GM19455 (cell line): ENCODE results near the gene CD200.
A peak's percentile ranks its signal among the peaks of the same experiment; 100 is the strongest.

ENCODE experiments used
- ATAC-seq: cut with Tn5 transposase; IDR thresholded peaks from one replicate; pipeline ENCODE4 v1.9.1; 2021; ENCODE audit not compliant: unreplicated experiment

The CD200 gene

DNA sequence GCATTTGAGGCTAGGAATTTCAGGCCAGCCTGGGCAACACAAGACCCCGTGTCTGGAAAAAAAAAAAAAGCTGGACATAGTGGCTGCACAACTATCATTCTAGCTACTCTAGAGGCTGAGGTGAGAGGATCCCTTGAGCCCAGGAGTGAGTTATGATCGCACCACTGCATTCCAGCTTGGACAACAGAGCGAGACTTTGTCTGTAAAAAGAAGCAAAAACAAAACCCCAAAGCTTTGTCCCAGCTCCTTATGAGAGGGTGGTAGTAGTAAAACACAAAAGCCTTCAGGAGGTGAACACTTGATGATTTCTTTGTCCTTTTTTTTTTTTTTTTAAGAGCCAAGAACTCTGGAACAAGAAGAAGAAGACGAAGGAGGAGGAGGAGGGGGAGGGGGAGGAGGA lies 1.1 kb upstream of the CD200 start:
- ATAC-seq, result no peak

DNA sequence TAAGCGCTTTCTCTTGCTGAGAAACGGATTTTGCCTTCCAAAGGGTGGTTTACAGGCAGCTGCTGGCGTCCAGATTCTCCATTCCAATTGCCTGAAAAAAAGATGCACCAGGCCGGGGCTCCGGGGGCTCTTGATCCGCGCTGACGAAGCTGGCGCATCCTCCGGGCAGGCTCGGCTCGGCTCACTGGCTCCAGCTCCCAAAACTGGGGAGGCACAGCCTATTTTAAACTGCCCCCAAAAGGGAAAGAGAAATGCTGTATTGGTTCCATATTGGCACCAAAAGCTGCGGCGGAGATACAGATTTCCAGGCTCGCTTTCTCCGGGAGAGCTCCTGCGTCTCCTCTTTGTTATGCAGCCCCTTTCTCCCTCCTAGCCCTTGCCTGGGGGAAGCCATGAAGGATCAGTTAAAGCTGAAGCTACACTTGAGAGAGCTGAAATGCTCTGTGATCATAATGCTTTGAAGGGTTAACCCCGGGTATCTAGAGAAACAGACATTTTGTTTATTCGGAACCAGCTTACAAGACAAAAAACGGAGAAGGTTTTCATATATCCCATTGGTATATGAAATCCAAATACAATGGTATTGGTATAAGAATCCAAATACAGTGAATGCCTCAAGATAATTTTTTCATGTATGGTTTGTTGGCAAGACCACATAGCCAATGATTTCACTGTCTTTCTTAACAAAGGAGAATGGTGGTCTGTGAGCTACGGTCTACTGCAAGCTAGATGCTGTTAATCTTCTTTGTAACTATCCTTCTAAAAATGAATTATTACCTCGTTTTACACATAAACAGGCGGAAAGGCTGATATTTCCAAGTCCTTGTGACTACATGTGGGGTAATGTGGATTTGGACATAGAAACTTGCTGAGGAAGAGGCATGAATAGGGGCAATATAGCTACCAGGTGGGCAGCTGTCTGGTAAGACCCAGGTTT lies 693 bp downstream of the CD200 start:
- peak; percentile 41 for ATAC-seq

DNA sequence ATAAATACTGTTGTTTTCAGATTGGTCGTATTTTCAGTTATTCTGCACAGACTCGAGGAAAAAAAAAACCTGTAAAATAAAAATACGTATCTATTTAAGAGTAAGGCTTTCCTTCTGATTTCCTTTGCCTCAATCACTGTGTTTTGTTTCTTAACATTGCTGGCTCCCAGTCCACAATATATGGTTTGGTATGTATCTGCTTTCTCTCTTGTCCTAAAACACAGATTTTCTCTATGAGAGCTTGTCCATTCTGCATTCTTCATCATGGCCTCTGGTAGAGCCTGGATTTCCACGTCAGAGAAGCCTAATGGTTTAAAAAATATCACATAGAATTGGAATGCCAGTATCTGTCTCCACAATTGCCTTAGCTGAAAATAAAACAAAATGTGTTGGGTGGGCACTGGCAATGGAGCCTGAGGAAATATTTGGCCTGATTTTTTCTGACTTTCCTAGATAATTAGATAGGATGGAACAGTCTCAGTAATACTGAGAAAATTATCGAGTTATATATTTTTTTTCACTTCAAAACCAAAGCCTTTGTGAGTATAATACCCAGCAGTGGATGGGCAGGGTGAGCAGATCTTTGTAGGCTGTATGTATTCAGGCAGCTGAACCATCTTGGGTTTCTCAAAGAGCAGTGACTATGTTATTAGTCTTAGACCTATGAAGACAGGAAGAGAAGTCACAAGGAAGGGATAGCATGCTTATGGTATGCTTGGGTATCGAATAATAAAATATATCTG lies 1.9 kb downstream of the CD200 start:
- ATAC-seq, result no peak

DNA sequence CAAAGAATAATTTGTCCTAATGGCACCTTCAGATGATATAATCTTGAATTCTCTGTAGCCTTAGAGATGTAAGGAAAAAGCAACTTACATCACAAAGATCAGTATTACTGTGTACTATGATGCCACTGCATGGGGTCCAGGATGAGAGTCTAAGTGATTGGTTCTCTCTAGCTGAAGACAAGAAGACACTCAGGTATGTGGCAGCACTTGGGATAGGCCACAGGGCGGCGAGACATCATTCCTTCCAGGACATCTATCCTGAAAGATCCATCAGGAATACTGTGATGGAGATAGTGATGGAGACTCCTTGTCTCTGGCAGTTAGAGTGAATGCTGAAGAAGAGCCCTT lies 2.5 kb downstream of the CD200 start:
- no peak for ATAC-seq

DNA sequence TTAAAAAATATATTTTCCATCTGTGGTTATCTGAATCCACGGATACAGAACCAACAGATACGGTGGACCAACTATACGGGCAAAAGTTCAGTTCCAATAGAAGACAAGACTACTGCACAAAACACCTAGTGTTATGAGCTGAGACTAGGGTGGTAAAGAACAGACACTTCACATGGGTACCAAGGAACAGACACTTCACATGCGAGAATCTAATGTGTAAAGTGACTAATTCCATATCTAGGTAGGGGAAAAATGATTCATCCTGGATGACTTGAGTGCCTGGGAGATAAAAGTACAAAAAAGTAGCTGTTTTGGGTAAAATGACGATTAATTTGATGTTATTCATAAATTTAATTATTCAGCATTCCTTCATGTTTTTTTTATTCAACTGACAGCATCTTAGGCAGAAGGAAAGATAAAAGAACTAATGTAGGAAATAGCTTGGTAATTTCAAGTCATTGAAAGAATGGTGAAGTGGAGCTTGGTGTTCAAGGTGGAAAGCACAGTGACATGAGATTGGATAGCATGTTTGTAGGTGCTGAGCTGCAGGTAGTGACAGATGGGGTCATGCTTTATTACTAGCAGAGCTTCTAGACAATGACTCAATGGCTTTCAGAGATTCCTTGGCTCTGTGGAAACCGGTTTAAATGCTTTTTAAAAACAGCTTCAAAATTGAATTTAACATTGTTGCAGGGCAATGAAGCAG lies 5.2 kb downstream of the CD200 start:
- no peak for ATAC-seq

DNA sequence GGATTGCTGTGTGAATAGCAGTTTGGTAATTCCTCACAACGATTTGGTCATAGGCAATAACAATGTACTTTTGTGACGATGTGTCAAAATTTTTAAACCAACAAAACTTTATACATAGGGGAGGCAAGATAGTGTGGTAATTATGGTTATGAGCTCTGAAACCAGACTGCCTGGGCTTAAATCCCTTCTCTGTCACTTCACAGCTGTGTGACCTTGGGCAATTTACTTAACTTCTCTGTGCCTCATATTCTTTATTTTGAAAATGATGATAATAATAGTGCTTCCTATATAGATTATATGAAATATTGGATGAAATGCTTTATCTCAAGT lies 5.7 kb downstream of the CD200 start:
- no peak for ATAC-seq

DNA sequence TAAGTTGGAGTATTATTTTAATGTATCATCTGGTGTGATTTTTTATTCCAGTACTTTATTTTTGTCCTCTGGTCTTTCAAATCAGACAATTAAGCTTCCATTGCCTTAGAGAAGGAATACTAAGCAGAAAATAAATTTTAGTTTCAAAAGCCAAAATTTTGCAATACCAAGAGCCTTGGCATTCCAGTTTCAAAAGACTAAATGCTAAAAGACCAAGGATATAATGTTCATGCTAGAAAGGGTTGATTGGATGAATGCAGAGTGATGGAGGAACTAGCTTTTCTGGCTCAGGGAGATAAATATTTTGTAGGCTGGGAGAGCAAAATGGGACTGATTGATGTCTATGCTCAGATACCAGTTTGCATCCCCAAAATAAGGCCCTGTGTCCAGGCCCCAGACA lies 6.2 kb downstream of the CD200 start:
- no peak for ATAC-seq

DNA sequence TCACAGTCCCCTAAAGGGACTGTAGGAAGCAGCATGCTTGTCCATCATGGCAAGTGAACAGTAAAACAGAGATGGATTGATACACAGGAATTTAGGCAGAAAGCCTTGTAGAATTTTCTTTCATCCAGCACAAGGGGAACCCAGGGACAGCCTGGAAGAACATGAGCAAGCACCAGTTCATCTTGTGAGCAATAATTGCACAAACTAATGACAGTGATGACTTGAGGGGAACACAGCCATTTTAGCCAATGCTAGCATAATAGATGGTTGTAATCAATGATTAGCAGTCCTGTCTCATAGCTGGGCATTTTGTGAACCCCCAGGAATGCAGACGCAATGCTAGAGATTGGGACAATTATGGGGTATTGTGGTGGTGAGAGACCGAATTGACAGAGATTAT lies 6.7 kb downstream of the CD200 start:
- no peak for ATAC-seq

DNA sequence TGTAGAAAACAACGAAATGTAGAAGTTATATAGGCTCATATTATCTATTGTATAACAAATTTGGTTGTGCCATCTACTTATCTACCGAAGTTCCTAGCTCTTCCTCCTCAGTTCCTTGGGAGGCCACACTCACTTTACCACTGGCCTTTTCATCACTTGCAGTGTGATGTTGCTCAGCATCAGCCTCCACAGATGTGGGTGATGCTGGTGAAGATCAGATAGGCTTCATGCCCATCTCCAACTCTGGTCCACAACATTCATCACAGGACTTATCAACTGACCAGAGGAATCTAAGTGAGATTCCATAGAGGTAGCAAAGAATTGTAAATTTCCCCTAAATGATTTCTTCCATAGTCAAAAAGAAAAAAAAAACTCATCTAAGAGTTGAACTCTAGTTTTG lies 8.4 kb downstream of the CD200 start:
- ATAC-seq, result no peak

DNA sequence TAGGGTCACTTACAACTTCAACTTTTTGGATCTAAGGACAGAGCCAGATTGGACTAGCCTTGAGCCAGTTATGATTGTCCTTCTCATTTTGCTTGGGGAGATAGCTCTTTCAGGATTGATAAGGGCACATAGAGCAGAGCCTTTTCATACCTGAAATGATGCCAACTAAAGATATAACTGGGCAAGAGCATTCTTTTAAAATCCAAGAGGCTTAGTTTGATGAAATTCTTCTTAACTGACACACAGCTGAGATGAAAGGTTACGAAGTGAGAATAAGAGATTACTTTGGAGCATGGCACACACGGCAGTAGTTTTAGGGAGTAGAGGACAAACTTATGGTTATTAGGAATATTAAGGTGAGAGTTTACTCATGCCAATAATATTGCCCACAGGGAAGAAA lies 12.7 kb downstream of the CD200 start:
- ATAC-seq, result no peak

DNA sequence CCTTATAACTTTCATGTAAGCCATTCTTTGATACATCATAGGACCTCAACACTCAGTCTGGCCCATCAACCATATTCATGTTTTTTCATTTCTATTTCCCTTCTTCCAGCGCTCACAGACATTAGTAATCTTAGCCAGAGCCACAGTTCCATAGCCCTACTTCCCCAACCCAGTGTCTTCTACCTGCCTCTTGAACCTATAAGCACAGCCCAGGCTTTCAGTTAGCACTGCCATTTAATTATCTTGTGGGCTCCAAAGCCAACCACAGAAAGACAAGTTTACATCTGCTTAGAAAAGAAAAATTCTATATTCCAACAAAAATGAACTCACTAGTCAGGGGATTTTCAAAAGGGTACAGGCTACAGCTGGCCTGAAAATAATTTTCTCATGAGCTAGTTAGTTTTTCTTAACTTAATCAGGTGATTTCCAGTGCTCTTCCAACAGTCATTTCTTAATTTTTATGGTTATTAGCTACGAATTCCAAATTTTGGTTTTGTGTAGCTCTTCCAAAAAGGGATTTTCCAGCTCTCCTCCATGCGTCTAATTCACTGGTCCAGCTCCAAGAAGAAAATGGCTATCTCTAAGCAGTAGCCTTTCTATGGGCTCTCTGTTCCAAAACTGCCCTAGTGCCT lies 13.7 kb downstream of the CD200 start:
- no peak for ATAC-seq

DNA sequence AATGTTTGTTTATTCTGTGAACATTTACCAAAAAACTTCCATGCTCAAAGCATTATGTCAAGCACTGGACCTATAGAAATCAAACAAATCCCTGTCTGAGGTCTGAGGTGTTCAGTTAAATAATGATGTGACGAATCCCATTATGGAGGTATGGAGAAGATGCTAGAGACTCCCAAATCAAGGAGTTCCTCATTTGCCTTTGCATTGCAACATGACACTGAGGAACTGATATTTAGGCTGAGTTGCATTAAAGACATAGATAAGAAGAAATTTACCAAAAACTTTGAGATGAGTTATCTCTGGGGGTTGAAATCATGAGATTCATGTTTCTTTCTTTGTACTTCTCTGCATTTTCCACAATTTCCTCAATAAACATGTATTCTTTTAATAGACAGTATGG lies 16.0 kb downstream of the CD200 start:
- ATAC-seq, result no peak

DNA sequence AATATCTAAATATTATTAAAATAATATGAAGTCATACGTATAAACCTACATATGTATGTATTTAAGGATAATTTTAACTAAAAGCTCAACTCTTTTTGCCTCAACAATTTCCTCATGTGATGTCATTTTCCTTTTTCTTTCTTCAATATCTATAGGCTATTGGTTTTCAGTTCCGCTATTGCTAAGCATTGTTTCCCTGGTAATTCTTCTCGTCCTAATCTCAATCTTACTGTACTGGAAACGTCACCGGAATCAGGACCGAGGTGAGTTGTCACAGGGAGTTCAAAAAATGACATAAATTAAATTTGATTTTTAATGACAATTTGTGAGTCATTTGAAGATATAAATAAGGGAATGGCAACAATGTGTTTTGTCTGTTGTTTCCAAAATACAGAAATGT lies 16.6 kb downstream of the CD200 start:
- no peak for ATAC-seq

DNA sequence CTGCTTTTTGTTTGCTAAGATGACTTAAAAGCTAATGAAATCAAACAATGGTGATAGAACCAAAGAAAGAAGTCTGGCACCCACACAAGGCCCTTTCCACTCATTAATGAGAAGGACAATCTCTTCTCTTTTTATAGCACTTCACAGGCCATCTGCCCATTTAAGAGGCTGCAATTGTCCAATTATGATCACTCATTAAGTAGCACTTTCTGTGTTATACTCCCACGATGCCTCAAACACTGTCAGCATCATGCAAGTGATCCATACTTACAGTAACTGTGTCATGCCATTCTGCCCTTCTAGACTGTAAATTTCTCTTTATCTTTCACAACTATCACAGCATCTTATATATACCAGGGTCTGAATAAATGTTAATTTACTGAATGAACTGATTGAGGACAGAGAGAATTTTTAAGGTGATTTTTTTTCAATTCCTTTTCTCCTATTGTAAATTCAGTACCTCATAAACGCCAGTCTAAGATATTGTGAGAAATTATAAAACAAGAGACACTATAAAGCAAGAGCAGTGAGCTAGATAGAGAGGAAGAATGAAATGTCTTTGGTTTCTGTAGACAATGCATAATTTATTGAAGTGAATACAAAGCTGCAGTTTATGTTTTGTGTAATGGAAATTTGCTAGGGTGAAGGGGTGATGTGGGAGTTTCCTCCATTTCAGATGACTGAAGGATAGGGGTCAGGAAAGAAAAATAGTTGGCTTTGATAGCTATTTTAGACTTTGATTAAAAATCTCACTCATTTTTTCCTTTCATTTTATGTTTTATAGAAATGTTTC lies 17.3 kb downstream of the CD200 start:
- no peak for ATAC-seq

DNA sequence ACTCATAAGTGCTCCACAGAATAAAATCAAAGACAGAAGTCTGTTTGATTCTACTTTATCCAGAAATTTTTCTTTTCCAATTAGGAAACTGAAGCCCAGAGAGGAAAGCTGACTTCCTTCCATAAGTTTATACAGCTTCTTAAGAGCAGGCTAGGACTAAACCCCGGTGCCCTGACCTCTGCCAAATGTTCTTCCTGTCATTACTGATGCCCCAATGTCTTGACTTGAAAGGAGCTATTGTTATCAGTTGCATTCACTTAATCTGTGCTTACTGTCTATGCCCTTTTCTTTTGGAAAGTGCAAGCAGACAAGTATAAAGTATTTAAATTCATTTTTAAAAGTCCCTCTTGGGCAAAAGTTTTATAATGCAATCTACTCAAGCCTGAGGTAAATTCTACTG lies 18.1 kb downstream of the CD200 start:
- no peak for ATAC-seq

DNA sequence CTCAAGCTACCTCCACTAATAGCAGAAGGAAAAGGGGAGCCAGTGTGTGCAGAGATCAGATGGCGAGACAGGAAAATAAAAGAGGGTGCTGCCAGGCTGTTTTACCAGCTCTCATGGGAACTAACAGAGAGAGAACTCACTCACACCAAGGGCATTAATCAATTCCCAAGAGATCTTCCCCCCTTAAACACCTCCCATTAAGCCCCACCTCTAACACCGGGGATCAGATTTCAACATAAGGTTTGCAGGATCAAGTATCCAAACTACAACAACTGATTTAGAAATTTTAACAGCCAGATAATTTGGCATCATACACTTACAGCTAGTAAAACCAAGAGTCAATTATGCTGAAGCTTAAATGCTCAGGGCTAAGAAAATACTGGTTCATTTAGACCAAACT lies 18.9 kb downstream of the CD200 start:
- ATAC-seq, result no peak

DNA sequence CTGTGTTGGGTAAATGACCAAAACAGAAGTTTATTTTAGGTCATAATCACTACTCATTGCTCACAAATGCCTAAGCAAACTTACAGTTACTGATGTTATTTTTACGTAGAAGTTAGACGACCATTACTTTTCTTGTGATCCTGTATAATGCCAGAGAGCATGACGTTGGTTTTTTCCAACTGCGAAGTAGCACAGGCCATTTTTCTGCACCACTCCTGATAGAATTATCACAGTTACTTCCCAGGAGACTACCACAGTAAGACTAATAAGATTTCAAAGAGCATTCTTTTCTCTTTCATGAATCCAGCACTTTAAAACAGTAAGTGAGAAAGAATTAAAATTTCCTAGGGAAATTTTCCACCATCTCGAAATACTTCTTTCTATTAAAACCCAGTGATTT lies 19.8 kb downstream of the CD200 start:
- ATAC-seq, result no peak

DNA sequence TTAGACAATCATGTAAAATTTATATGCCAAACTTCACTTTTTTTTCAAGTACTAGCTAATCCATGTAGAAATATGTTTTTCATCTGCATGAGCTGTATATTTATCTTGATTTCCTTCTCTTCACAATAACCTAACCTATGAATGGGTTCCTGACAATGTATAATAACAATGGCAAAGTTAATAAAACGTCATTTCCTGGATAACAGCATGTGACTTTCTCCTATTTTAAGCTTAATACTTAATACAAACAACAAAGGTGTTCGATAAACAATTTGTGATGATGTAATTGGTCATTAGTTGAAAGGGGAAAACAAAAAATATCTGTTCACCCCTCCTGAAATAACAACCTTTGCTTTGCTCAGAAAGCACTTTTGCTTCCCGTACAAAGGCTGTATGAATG lies 20.4 kb downstream of the CD200 start:
- no peak for ATAC-seq

DNA sequence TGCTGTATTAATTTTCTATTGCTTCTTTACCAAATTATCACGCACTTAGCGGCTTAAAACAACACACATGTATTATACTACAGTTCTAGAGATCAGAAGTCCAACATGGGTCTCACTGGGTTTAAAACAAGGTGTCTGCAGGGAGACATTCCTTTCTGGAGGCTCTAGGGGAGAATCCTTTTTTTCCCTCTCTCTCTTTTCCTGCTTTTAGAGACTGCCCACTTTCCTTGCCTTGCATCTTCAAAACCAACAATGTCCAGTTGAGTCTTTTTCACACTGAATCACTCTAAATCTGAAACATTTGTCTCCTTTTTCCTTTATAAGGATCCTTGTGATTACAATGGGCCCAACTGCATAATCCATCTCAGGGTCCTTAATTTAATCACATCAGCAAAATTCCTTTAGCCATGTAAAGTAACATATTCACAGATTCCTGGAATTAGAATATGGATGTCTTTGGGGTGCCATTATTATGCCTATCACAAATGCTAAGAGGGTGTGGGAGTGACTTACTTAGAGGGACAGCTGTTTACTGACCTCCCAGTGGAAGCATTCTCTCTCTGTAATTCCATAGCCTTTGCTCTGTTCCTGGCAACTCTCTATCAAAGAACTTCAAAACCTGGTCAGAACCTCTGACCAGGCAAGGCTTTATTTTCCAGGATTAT lies 21.8 kb downstream of the CD200 start:
- no peak for ATAC-seq

DNA sequence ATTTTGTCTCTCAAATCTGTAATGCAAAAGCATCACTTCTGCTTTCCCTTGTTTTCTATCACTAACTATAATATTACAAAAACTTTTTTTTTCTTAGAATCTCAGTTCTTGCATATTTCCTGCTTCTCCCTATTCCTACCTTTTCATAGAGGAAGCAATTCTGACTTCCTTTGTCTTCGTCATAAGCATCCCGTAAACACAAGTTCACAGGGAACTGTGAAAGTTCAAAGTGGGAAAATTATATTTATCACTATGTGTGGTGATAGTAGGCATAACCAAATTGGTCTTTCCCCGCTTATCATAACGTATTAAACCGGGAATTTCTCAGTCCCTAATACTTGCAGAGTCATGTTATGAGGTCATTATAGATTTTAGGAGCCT lies 22.3 kb downstream of the CD200 start:
- no peak for ATAC-seq
